Measurements from ENCODE around the gene OPN4.

DNA sequence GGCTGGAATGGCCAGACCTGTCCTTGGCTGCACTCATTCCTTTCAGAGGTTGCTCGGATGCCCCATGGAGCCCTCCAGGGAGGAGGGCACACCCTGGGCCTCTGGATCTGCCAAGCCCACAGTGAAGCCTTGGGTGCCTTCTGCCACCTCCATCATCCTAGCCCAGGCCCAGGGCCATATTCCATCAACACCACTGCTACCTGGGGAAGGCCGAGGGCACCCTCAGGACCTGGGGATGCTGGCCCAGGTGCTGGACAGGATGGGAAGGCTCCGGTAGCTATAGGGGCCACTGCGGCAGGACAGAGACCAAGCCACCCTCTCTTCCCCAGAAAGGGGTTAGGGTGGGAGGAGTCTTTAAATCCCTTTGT is 810 bp downstream of the OPN4 start:
- TF ChIP-seq CBX2 (IDR thresholded peaks at IDR 0.05; ENCODE audit: insufficient read depth, low read length, poor library complexity, severe bottlenecking) (no peak), CTCF (IDR thresholded peaks at IDR 0.05 in 2 of 3, conservative IDR thresholded peaks at IDR 0.05 in 1 of 3; ENCODE audit: insufficient read depth in 2 of 3, low read depth in 1 of 3, low read length in 3 of 3) (no peak), MAFF (IDR thresholded peaks at IDR 0.05; ENCODE audit: low read length) (no peak), RAD21 (CRISPR knock-in tag; conservative IDR thresholded peaks at IDR 0.05 in 1 of 2, IDR thresholded peaks at IDR 0.05 in 1 of 2) (no peak), SMC3 (conservative IDR thresholded peaks at IDR 0.05; ENCODE audit: insufficient read depth, low read depth, low read length) (no peak), KAT2B (IDR thresholded peaks at IDR 0.05; ENCODE audit: low read depth, low read length) (no peak), ZNF449 (CRISPR knock-in tag; IDR thresholded peaks at IDR 0.05) (no peak)
- TF ChIP-seq, protein P1, sequence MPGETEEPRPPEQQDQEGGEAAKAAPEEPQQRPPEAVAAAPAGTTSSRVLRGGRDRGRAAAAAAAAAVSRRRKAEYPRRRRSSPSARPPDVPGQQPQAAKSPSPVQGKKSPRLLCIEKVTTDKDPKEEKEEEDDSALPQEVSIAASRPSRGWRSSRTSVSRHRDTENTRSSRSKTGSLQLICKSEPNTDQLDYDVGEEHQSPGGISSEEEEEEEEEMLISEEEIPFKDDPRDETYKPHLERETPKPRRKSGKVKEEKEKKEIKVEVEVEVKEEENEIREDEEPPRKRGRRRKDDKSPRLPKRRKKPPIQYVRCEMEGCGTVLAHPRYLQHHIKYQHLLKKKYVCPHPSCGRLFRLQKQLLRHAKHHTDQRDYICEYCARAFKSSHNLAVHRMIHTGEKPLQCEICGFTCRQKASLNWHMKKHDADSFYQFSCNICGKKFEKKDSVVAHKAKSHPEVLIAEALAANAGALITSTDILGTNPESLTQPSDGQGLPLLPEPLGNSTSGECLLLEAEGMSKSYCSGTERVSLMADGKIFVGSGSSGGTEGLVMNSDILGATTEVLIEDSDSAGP (CRISPR knock-in tag; IDR thresholded peaks at IDR 0.05), result no peak
